ENCODE results near the gene IKZF3.
"Not testable (repeated sequence)": the region's sequence is repeated elsewhere in the genome, so short reads cannot be mapped to it uniquely, and the experiment has no call there.

Gene IKZF3

DNA sequence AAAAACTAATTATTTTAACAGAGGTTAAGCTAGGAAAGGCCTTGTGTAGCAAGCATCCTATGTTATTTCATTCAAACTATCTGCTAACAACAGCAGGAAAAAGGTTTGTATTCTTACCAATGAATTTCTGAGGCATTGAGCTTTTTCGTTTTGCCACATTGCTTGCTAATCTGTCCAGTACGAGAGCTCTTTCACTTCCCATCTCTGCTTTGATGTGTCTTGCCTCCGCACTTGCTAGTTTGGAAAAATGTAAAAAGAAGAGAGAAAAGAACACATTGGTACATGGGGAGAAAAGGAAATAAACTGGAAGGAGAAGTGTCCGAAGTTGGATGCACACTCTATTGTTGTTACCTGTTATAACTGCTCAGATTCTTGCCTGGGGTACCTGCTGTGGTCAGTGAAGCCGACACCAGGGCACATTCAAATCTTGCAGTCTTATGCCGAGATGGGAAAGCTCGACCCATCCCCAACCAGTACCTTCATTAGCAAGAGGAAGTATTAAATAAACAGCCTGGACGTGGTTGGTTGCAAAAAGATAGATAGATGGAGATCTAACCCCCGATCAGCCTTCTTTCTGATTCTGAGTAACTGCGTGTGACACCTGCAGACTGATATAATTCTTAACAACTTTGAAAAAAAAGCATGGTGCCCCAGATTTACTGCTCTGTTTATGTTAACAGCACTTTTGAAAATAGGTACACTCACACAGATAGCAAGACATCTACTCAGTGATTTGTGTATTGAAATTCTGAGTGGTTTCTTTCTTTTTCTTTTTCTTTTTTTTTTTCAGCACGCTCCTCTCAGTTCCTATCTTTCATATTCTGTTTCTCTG, 86.4 kb downstream of the IKZF3 start:
- no peak for DNase-seq (ENCODE audit: low spot score)

DNA sequence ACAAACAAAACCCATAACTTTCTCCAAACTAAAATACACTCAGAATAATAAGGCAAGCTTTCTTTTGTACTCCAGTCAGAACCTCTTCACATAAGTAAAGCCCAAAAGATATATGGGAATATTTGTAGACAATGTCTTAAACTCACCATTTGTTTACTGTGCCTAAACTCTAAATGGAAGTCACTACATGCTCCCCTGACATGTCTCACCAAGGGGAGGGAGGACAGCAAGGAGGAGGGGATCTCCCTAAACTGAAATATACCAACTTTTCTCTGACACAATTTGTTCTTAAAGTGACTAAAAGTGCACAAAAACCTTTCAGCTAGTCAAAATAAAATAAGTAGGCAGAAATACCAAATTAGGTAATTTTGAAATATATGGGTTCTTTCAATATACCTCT, 87.9 kb downstream of the IKZF3 start:
- no peak for DNase-seq (ENCODE audit: low spot score)

DNA sequence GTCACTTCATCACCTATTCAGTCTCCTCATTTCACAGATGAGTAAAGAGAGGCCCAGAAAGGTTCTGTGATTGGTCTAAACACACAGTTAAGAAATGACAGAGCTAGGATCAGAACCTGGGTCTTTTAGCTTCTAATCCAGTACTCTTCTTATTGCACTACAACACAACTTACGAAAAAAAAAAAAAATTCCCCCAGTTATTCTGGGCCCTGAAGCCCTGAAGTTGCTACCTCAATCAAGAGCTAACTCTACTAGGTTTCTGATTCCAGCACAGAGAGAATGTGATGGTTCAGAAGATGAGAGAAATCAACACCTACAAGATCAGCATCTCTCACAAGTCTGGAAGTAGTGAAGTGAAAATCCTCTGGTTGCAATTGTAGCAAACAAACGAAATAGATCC, 89.1 kb downstream of the IKZF3 start:
- DNase-seq (ENCODE audit: low spot score) = no peak

DNA sequence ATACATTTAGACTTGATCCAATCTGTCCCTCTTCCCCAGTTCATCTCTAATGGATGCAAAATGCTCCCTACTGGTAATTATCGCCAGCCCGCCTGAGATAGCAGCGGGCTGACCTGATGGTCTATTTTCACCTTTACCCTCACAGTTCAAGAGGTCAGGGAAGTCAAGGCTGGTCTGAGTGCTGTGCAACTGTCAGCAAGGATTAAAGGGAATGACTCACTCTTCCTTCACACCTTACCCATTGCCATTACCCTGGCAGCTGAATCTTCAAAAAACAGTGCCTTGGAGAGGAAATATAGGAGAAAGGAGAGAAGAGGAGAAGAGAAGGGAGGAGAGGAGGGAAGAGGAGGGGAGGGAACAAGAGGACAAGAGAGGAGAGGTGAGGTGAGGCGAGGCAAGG, 90.1 kb downstream of the IKZF3 start:
- DNase-seq (ENCODE audit: low spot score) = no peak

DNA sequence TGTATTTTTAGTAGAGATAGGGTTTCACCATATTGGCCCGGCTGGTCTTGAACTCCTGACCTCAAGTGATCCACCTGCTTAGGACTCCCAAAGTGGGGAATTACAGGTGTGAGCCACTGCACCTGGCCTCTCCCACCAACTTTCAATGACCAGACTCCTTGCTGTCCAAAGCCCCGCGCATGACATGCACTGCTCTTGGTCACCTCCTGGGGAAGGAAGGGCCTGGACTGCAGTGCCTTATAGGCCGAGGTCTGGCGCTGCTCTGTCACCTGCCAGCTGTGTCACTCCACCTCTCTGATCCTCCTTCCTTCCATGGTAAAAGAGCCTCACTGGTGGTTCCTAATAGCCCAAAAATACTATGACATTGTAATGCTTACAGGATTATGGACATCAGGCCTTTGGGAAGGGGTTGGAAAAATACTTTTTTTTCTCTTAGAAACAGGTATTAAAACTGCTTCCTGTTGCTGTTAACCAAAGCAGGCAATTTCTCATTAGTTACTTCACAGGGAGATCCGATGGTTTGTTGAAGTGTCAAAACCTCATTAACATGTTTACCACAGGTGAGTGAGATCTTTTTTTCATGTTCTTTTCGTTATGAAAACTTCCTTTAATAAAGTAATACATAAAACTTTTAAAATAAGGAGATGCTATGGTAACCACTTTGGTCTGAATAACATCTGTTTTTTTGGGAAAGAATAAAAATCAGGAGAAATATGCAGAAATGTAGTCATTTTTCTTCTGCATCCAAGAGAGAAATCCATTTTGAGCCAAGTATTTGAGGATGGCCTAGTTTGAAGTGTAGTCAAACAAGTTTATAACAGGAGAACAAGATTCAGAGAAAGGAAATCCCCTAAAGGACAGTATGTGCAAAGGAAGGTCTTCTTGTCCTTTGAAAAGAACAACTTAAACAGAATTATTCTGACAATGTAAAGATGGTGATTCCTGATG, 90.9 kb downstream of the IKZF3 start:
- no peak for DNase-seq (ENCODE audit: low spot score)

DNA sequence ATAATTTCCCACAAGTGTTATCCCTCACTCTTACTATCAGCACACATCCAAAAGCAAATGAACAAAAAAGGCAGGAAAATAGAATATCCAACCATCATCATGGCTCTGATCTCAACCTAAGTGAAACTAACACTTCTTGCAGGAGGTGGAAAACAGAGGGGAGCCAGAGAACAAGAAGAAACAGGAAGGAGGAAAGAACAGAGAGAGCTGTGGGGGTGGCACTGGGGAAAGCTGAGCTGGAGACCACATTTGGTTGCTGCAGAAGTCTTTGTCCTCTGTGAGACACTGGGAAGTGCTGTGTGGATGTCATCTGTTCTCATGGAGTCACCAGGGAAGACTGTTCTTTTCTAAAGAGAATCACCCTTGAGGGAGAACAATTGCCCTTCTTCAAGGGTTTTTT, 91.7 kb downstream of the IKZF3 start:
- no peak for DNase-seq (ENCODE audit: low spot score)

DNA sequence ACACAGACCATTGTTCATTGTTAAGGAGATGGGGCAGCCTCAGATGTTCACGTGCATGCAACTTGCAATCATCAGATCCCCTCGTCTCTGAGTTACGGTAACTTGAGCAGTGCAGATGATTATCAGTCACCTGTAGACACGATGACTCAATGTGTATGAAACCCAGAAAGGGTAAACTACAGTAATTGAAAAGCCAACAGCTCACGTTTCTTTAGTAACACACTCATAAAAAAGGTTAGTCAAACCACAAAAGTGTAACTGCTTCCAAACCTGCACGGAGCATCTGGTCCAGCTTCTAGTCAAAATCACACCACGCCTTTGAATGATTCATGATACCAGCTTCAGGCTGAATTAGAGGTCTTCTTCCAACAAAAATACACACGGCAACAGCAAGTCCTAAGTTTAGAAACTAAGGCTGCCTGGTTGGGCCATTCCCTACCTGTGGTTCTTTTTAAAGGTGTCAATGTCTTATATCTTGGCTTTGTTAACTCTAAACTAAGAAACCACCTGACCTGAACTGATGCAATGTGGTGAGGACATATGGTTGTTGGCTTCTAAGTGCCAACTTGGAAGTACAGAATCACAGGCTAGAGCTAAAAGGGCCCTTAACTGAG, 94.0 kb downstream of the IKZF3 start:
- DNase-seq (ENCODE audit: low spot score) = no peak

DNA sequence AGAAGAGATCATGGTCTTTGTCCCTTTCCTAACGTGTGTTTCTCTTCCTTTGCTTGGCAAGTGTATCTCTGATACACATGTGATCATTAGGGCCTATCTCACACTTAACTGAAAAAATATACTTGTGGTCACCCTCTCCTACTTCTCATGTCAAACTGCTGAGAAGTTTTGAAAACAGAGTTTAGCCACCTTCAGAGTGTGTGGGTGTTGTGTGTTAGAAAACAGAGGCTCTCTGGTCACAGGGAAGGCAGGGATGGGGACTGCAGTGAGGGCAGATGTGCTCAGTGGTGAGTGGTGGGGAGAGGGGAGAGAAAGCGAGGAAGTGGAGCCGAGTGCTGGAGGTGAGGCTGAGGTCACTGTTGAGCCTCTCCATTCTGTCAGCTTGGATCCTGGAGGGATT, 97.0 kb downstream of the IKZF3 start:
- no peak for DNase-seq (ENCODE audit: low spot score)

DNA sequence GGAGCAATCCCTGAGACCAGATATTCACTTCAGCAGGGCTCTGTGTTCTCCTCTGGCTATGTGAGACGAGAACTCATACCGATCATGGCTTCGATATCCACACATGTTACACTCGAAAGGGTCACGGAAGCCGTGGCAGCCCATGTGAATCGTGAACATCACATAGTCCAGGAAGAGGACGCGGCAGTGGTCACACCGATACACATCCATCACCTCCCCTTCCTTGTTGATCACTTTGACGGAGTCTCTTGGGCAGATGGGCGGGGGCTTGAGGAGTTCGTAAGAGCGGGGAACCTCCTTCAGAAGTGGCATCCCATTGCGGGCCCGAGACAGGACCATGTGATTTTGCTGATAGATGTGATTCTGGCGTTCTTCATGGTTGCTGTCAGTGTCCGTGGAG, 98.3 kb downstream of the IKZF3 start:
- no peak for DNase-seq (ENCODE audit: low spot score)

DNA sequence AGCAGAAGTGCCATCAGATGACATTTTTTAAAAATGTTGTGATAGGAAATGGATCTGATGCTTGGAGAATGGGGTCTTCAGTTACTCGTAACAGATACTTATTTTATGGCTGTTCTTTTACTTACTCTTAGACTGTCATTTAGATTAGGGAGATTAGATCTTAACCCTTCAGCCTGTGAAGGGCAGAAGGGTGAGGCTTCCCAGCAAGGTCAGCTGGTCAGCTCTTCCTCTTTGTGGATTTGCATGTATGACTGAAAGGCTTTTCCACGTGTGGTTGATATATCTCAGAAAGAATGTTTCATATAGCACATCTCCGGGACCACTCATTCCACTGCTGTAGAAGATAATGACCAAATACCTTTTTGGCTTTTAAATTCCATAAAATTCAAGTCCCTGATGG, 98.9 kb downstream of the IKZF3 start:
- no peak for DNase-seq (ENCODE audit: low spot score)

DNA sequence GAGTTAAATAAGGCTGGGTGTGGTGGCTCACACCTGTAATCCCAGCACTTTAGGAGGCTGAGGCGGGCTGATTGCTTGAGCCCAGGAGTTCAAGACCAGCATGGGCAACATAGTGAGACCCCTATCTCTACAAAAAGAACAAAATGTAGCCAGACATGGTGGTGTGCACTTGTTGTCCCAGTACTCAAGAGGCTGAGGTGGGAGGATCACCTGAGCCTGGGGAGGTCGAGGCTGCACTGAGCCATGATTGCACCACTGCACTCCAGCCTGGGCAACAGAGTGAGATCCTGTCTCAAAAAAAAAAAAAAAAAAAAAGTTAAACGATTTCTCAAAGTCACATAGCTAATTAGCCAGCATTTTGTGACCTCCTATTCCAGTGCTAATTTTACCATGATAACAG, 99.9 kb downstream of the IKZF3 start:
- not testable (repeated sequence) for DNase-seq (ENCODE audit: low spot score)

DNA sequence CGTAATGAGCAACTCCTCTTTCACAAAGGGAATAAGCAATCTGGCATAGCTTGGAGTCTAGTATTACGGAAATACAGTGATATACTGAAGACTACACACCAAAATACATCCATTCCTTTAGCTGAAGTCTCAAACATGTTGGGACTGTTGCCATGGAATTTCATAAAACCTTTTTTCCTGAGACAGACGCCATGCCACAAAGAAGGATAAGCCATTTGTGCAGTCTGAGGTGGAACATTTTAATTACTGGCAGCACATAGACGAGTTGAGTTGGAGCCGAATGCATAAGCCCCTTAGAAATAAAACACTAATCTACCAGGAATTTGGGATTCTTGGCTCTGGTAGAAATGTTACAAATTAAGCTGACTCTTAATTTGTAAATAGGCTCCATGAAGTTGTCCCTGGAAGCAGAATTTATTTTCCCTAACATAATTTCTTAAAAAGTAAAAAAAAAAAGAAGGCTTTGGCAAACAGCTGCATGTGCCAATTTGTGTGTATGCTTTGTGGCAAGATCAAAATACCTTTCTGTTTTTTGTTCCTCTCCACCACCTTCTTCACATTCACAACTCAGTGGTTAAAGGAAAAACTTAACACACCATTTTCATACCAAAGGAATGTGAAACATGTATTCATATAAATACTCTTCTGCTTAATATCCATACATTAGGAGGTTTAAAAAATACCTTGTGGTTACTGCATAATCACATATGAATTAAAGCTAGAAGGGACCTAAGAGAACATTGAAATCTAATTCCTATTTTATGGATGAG, 100.9 kb downstream of the IKZF3 start:
- DNase-seq (ENCODE audit: low spot score) = no peak

DNA sequence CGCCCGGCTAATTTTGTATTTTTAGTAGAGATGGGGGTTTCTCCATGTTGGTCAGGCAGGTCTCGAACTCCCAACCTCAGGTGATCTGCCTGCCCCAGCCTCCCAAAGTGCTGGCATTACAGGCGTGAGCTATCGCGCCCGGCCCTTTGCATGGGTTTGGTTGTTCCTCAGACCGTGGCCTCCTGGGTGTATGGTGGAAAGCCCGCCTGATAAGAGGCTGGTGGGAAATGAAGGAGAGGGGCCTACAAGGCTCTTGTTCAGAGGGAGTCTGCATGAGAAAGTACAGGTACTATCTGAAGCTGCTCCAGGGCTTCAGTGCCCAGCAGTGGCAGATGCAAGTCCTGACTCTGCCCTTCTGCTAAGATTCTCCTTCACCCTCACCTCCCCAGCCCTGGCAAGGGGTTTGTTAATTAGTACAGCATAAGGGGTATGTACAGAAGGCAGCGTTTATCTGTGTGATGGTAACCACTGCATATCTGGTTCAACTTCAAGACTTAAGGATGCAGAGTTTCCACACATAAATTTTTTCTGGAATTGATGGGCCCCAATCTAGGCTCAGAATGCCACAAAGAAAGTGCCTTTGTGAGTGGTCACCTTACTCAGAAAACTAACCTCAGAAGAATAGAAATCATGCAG, 102.1 kb downstream of the IKZF3 start:
- no peak for DNase-seq (ENCODE audit: low spot score)

DNA sequence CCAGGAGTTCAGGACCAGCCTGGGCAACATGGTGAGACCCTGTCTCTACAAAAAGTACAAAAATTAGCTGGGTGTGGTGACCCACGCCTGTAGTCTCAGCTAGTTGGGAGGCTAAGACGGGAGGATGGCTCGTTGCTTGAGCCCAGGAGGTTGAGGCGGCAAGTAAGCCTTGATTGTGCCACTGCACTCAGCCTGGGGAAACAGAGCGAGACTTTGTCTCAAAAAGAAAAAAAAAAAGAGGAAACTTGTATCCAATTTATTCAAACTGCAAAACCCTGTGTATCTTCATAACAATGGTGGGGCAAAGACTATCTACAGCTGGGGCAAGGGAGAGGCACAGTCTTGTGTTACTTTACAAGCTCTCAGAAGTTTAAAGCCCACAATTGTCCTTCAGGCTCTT, 104.9 kb downstream of the IKZF3 start:
- DNase-seq (ENCODE audit: low spot score) = no peak

DNA sequence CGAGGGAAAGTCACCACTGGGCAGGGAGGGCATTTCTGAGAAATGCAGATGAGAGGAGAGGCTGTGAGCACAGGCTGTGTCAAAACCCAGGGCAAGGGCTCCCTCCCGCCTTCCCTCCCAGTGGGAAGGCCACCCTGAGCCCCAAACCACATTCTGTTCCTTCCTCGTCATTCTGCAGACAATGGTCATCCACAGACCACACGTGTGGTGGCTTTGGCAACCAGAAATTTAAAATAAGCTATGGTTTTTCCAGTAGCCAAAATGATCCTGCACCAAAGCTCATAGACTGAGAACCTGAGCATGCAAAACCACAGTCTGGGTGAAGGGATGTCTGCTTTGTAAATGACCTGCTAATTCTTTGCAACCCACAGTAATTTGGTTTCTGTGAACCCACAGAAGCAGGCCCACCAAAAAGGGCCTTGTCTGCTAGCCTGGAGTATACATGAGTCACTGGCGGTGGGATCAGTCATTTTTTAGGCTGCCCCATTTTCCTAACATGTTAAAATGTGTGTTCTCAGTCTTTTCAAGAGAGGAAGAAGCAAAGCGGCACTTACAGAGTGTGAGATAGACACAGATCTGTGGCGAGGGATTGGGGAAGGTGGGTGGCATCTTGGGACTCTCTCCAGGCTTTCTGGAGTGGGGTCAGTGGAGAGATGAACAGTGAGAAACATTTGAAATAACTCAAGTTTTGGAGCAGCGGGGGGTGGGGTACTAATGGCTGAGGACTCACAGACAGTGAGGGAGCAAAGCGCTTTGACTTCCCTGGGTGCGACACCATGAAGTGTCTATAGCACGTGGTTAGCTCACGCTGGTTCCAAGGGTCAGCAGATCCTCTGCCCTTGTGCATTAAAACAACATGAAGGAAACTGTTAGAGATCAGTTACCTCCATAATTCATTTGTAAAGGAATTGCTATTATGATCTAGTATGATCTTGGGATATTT, 105.9 kb downstream of the IKZF3 start:
- DNase-seq (ENCODE audit: low spot score) = no peak

DNA sequence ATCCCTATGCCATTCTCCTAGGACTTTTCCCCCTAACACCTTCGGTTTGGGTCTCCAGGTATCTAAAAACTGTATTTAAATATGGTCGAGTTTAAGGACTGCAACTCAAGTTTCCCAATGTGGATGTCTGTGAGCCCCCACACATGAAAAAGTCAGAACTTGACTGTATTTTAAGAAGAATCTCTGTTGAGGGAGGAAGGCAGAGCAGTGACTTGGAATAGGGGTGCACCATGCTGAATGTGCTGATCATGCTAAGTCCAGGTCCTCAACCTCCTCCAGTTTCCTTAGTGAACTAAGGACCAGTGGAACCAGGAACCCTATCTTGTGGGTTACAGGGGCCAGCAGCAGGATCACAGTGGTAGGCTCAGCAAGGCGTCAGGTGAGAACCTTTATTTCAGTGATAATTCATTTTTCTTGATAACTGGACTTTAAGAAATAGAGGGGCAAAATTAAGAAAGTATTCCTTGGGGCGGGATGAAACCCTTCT, 106.9 kb downstream of the IKZF3 start:
- DNase-seq (ENCODE audit: low spot score) = no peak

DNA sequence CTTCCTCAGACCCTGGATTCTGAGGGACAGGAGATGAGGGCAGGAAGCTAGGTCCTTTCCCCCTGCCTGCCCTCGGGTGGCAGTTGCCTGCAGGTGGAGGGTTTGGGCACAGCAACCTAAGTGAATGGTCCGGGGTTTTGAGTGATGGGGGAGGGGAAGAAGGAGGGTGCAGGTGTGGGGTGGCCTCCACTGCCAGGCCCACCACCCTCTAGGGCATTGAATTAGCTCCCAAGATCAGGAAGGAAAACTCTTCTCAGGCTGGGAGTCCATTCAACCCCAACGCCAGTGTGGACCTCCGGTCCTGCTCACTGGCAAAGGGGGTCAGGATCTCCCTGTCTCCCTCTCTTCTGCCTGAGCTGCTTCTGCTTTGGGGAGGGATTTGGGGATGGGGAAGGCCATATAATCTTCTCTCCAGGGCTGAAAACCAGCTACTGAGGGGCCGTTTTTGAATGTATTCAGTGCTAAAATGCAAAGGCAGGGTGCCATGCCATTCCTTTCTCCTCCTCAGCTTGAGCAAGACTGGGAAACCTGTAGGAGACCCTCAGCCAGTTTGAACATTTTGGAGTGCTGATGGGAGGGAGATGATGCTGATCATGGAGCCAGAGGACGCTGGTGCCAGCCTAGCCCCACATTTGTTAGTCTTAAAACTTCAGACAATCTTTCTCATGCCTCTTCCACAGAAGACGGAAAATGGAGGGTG, 107.6 kb downstream of the IKZF3 start:
- DNase-seq (ENCODE audit: low spot score) = no peak

DNA sequence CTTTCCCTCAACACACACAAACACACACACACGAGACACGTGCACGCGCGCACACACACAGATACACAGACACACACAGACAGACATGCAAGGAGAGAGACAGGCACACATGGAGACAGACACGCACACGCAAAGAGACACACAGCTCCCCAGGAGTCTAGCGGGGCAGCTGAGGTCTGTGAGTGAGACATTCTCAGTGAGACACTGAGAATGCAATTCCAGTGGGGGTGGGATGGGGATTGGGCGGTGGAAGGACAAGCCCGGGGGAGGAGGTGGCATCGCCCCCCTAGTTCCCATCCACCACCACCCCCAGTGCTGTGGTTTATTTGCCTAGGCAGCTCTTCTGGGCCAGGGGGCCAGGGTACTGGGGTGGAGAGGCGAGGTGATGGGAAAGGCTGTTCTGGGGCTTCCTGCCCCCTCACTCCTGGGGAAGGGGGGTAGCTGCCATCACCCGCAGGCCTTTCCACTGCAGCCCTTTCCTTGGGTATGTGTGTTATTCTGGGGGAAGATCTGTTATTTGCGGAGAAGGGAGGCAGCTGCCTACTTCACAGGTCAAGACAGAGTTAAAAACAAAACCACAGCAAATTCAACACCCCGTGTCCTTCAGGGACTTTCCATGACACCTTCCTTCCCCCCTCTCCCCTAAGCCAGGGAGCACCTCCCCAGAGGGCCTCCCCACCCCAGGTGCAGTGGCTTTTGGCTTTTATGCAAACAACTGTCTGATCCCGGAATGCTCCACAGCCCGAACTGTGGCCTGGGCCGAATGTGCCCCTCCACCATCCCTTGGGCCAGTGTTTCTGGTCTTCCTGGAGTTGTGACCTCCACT, 108.3 kb downstream of the IKZF3 start:
- DNase-seq (ENCODE audit: low spot score) = no peak
